NK-92 (cell line): ENCODE data around the gene VBP1.
"Not testable (repeated sequence)": the region's sequence is repeated elsewhere in the genome, so short reads cannot be mapped to it uniquely, and the experiment has no call there.

Experiments used
- DNase-seq: peaks from one replicate; lab custom pipeline; 2025; ENCODE audit not compliant: unreplicated experiment; lab: John Stamatoyannopoulos, UW

VBP1 gene

GRCh38 chrX:155216179-155216939 lies at the start of gene VBP1:
Gene VBP1 (plus strand): TSS chrX:155216460. CDS start chrX:155216483, 23 bp downstream.
- DNase-seq: peak; percentile 31

DNA sequence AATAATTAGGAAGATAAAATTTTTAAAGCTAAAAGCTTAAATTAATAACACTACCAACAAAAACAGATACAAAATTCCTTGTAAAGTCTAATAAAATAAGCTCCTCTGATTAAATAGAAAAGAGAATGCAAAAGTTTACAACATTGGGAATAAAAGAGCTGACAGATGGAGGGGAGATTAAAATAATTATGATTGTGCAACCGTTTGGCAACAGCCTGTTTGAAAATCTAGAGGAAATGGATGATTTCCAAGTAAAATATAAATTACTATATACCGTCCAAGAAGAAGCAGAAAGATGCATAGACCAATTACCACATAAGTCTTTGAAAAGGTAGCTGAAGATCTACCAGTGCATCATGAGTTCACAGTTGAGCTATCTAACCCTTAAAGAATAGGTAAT lies 46.4 kb upstream of the VBP1 start:
- no peak for DNase-seq

- no peak for DNase-seq
Measured at GRCh38 chrX:155179346-155179997, 36.8 kb upstream of the VBP1 start.

DNA sequence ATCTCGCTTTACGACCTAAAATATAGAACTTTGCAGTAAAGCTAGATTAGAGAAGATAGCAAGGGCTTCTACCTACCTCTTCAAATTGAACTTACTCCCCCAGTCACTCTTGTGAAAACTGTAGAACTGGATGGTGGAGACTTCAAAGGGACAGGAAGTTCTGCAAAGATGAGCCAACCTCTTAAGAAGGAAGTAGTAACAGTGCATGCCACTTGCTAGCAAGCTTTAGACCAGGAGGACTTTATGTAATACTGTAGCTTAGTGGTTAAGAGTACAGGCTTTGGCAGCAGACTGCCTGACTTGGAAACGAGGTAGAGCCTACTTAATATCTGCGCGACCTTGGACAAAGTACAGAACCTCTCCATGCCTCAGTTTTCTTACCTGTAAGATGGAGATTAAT lies 27.5 kb upstream of the VBP1 start:
- DNase-seq: no peak

- no peak for DNase-seq
Measured at GRCh38 chrX:155211208-155211607, 5.1 kb upstream of the VBP1 start.

DNA sequence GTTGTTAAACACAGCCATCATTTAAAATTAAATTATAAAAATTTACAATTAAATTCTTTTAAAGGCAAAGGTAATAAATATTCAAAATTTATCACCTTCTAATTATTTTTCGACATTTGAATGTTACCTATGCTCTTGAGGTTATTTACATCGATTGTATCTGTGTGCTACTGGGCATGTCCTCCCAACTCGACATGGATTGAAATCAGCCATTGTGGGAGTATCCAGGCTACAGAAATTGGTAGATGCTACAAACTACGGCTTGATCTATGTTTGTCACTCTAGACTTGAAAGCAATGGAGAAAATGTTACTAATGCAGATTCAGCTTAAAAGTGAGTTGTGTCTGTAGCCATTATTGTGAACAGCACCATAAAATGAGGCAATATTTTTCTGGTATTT lies 2.5 kb upstream of the VBP1 start:
- no peak for DNase-seq

DNA sequence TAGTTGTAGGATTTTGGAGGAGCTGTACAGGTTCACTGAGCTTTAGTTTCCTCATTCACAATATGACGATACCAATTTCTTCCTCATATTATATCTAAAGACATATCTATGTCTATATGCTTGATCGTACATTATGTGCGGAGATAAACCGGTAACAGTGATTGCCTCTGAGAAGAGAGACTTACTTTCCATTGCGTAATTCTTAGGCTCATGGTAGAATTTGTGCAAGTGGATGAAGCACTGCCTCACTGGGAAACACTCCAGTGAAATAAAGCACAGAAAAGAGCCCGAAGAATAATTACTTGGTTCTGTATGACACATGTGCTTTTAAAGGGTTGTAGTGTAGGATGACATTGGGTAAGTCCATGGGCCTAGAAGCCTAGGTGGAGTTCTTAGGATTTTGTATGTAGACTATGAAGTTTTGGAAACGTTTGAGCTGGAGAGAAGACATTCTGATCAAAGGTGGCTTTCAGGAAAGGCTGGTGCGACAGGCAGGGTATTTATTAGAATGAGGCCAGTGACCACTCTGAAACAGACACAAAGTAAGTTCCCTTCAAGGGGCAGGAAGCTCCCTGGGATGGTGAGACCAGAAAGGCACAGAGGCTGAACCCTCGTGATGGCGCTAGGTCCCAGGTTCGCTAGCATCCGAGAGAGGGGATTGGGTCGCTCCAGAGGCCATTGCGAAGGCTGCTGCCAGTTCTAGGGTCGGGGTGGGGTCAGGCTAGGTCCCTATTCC lies 649 bp upstream of the VBP1 start:
- no peak for DNase-seq

GRCh38 chrX:155216940-155217440 lies 730 bp downstream of the VBP1 start:
- no peak for DNase-seq

- no peak for DNase-seq
Measured at GRCh38 chrX:155218777-155219176, 2.5 kb downstream of the VBP1 start.

- no peak for DNase-seq
Measured at GRCh38 chrX:155221351-155221750, 5.1 kb downstream of the VBP1 start.

DNA sequence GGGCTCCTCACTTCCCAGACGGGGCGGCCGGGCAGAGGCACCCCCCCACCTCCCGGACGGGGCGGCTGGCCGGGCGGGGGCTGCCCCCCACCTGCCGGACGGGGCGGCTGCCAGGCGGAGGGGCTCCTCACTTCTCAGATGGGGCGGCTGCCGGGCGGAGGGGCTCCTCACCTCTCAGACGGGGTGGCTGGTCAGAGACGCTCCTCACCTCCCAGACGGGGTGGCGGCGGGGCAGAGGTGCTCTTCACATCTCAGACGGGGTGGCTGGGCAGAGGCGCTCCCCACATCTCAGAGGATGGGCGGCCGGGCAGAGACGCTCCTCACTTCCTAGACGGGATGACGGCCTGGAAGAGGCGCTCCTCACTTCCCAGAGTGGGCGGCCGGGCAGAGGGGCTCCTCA lies 7.5 kb downstream of the VBP1 start:
- not testable (repeated sequence) for DNase-seq

DNA sequence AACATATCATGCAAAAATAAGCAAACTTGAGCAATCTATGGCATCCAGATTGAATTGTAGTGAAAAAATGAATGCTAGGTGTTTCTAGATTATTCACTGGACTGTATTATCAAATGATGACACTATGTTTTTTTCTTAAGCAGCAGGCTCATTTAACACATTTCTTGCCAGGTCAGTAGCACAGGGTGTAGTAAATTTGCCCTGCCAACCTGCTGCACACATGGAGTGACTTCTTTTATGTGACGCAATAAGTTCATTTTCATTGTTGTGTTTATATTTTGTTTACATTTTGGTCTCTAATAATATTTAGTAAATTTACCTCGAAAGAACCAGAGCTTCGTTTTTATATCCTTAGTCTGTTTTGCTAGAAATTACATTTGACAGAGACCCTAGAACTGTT lies 9.5 kb downstream of the VBP1 start:
- no peak for DNase-seq

DNA sequence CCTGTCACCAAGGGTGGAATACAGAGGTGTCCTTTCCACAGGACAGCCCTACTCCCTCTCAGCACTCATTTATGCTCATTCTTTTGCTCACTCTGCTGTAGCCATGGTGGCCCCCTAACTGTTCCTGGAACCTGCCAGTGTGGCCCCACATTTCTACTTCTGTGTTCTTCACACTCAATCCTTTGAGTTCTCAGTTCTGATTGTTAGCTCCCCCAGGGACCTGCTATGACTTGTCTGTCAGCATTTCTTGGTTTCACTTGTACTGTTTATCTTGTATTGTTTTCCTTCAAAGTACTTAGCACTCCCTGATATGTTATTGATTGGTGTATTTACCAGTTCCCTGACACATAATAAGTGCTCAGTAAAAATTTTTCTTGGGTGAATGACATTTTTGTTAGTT lies 14.9 kb downstream of the VBP1 start:
- DNase-seq: no peak

DNA sequence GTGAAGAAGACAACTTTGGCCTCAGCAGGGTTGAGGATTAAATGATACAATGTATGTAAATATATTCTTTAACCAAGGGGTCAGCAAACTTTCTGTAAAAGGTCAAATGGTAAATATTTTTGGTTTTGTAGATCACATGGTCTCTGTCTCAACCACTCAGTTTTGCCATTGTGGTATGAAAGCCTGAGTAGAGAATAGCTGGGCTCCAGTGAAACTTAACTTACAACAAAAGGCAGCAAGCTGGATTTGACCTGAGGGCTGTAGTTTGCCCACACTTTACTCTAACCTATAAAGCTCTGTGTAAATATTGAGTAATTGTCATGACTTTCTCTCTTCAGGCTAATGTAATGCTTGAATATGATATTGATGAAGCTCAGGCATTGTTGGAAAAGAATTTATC lies 19.6 kb downstream of the VBP1 start:
- DNase-seq: no peak

- DNase-seq: no peak
Measured at GRCh38 chrX:155237719-155238118, 21.5 kb downstream of the VBP1 start.

DNA sequence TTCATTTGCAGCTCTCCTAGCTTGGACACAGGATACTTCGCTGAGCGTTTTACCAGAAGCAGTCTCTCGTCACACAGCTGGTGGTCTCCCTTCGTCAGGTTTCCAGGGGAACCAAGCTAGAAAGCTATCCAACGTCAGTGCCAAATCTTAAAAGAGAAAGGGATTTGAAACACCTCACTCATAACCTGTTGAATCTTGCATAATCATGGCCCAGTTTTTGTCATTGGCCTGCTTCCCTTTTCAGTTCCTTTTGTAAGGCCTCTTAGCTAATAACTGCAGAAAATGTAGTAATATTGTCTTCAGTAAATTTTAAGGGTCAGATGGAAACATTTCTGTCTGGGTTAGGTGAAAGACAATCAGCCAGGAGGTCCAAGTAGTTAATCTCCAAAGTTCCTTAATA lies 26.0 kb downstream of the VBP1 start:
- DNase-seq: no peak

DNA sequence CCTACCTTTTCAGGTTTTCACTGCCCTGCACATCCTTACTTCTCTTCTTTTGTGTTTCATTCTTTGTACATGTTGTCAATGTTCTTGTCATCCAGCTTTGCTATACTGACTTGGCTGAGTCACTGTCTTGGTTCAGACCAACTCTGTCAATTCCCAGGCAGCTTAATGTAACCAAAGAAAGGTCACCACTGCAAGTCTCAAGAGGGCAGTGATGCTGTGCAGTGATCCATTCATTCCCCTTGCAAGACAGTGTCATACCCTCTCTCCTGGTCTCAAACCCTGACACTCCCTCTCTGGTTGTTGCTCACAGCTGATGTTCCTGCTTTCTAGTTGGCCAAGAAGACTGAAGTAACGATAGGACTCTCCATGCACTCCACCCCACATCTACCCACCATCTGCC lies 30.5 kb downstream of the VBP1 start:
- no peak for DNase-seq

DNA sequence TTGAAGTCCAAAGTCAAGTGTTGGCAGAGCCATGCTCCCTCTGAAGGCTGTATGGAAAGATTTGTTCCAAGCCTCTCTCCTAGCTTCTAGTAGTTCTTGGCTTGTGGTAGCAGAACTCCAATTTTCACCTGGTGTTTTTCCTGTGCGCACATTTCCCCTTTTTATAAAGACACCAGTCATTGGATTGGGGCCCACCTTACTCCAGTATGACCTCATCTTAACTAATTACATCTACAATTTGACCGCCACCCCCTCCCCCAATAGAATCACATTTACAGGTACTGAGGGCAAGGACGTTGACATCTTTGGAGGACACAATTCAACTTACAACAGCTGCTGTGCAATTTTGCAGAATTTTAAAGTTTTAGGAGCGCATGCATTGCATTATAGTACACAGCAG lies 31.2 kb downstream of the VBP1 start:
- DNase-seq: no peak

DNA sequence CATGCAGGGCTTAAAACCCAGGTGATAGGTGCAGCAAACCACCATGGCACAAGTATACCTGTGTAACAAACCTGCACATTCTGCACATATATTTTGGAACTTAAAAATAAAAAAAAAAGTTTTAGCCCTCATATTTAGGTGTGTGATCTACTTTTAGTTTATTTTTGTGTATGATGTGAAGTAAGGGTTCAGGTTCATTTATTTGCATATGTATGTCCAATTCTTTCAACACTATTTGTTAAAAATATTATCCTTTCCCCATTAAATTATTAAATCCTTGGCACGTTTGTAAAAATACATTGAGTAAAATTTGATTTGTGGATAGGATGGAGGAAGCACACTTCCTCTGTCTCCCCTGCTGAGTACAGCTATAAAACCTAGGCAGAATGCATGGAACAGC lies 35.1 kb downstream of the VBP1 start:
- DNase-seq: no peak

DNA sequence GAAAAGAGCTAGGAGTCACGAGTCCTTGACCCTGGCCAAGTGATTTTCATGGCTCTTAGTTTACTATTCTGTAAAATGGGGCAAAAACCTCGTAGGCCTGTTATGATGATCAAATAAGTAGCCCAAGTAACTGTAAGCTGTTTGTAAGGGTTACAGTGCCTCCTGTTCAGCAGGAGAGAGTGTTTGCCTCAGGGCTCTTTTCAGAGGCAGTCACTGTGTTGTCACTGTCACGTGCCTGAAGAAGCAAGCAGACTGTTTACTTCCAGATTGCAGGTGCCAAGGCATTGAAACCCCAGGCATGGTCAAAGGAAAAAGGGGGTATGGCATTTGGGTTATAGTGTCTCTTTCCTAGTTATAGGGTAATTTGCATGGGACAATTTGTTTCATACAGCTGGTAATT lies 43.5 kb downstream of the VBP1 start:
- no peak for DNase-seq

DNA sequence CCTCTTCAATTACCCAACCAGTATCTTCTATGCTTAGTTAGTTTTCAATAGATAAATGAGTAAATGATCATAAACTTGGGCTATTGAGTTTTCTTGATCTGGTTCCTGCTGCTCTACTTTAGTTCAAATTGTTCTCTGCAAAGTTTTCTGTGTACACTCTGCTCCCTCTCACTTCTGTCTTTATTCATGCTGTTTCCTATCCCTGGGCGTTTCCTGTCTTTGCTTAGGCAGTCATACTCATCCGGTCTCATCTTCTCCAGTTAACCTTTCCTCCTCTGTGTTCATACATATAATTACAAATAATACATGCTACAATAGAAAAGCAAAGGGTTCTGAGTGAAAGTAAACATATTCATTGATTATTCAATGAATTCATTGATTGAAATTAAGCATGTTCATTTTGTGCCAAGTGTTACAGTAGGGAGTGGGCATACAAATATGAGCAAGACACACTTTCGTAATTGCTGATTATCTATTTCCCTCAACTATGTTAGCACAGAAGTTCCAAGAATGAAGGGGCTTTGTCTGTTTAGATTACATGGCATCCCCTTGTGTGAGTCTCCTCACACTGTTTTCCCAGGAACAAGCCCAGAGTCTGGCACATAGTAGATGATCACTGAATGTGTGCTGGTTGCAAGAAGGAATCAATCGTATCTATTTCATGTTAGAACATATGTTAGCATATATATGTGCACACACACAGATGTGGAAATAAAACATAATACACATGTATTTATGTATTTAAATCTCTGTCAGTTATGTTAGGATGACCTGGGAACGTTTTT lies 46.9 kb downstream of the VBP1 start:
- DNase-seq: no peak
